ENCODE data around the gene CCDC197. TPM values are rescaled to one million over a fixed set of nuclear protein-coding genes. Genes with fewer than 3 reads are reported as not detected.
A peak's percentile ranks its signal among the peaks of the same experiment; 100 is the strongest.

Gene CCDC197
- total RNA-seq, result not detected

GRCh38 chr14:93997082-93997481, at the start of gene CCDC197:
Gene CCDC197, plus strand, starts transcription at chr14:93997301. Its CDS starts 831 bp downstream, at chr14:93998132.
- WGBS, result 71% methylated on average over 1 of the region's 1 CpG
- no peak for DNase-seq (ENCODE audit: extremely low spot score)
- no peak within 1 kb of the TSS for H3K4me3 ChIP-seq
- peaks cover 0 to 3% (median 0%) of the 10 kb centered on the region in 4 donors for H3K27me3 ChIP-seq
- peaks cover 27 to 51% (median 41%) of the 10 kb centered on the region in 4 donors for H3K4me1 ChIP-seq
- no peaks in the 10 kb centered on the region for H3K36me3 ChIP-seq
- TF ChIP-seq EP300 (IDR thresholded peaks at IDR 0.05) (no peak), POLR2A (IDR thresholded peaks at IDR 0.05; ENCODE audit: low read depth) (no peak), POLR2AphosphoS5 (IDR thresholded peaks at IDR 0.05) (no peak), CTCF (IDR thresholded peaks at IDR 0.05) (no peak)
- peak within 1 kb of the TSS; percentile 78 to 87 (median 82) for H3K27ac ChIP-seq (replicated peaks in 1 of 4)
- intact Hi-C loops (cut with DNase I), result no loop called here
- H3K9me3 ChIP-seq, result no peaks in the 10 kb centered on the region

GRCh38 chr14:93949511-93950075, 47.5 kb upstream of the CCDC197 start:
- Histone ChIP-seq H3K27ac (replicated peaks in 1 of 4) (peak overlapping the region; percentile 34 to 94 (median 85)), H3K36me3 (peaks cover 7 to 80% (median 48%) of the 10 kb centered on the region in 4 donors), H3K4me3 (no peak overlapping the region), H3K27me3 (no peaks in the 10 kb centered on the region), H3K4me1 (peaks cover 37 to 68% (median 62%) of the 10 kb centered on the region in 4 donors), H3K9me3 (no peaks in the 10 kb centered on the region)
- no peak for DNase-seq (ENCODE audit: extremely low spot score)
- WGBS, result 64% methylated on average over 9 of the region's 13 CpGs
- intact Hi-C loops (cut with DNase I), result no loop called here
- TF ChIP-seq EP300 (IDR thresholded peaks at IDR 0.05) (no peak), POLR2A (IDR thresholded peaks at IDR 0.05; ENCODE audit: low read depth) (no peak), CTCF (IDR thresholded peaks at IDR 0.05) (no peak), POLR2AphosphoS5 (IDR thresholded peaks at IDR 0.05) (no peak)

- Histone ChIP-seq H3K9me3 (no peaks in the 10 kb centered on the region), H3K27ac (replicated peaks in 1 of 4) (peak overlapping the region; percentile 76 to 94 (median 85)), H3K4me3 (no peak overlapping the region), H3K36me3 (peaks cover 7 to 81% (median 50%) of the 10 kb centered on the region in 4 donors), H3K4me1 (peaks cover 30 to 68% (median 62%) of the 10 kb centered on the region in 4 donors), H3K27me3 (no peaks in the 10 kb centered on the region)
- intact Hi-C loops (cut with DNase I), result no loop called here
- no peak for DNase-seq (ENCODE audit: extremely low spot score)
- 82% methylated on average over 20 of the region's 20 CpGs for WGBS
- TF ChIP-seq POLR2AphosphoS5 (IDR thresholded peaks at IDR 0.05), result no peak
- TF ChIP-seq POLR2A (IDR thresholded peaks at IDR 0.05; ENCODE audit: low read depth), result no peak
- no peak for TF ChIP-seq CTCF (IDR thresholded peaks at IDR 0.05)
- TF ChIP-seq EP300 (IDR thresholded peaks at IDR 0.05), result no peak
Observed at GRCh38 chr14:93950948-93951634, 46.0 kb upstream of the CCDC197 start.

GRCh38 chr14:93951635-93952540, 45.2 kb upstream of the CCDC197 start:
- Histone ChIP-seq H3K27ac (replicated peaks in 1 of 4) (peak overlapping the region; percentile 76 to 94 (median 85)), H3K4me3 (no peak overlapping the region), H3K4me1 (peaks cover 31 to 68% (median 62%) of the 10 kb centered on the region in 4 donors), H3K36me3 (peaks cover 4 to 73% (median 46%) of the 10 kb centered on the region in 4 donors), H3K9me3 (no peaks in the 10 kb centered on the region), H3K27me3 (no peaks in the 10 kb centered on the region)
- intact Hi-C loops (cut with DNase I), result no loop called here
- DNase-seq (ENCODE audit: extremely low spot score), result no peak
- 58% methylated on average over 7 of the region's 7 CpGs for WGBS
- no peak for TF ChIP-seq POLR2A (IDR thresholded peaks at IDR 0.05; ENCODE audit: low read depth)
- no peak for TF ChIP-seq CTCF (IDR thresholded peaks at IDR 0.05)

Measured in esophagus muscularis mucosa (tissue), 4 donors.